B cell (primary cell): ENCODE results near the gene YEATS2. TPM values are rescaled to one million over a fixed set of nuclear protein-coding genes. Genes with fewer than 3 reads are reported as not detected.

ENCODE experiments used
- ATAC-seq: fragments of 200-7000 bp; cut with Tn5 transposase; one replicate; pipeline ENCODE4 v1.10.0; 2021; ENCODE audit warnings: low read depth, mild to moderate bottlenecking, moderate number of reproducible peaks, moderate library complexity
- CTCF ChIA-PET: fragments of 350-600 bp; sonication (Branson Sonifier 250); formaldehyde crosslinking; loops from one replicate; lab custom pipeline; 2021; ENCODE audit warnings: antibody characterized with exemption, inconsistent platforms; lab: Charles Lee
- POLR2A ChIA-PET: fragments of 350-600 bp; sonication (Branson Sonifier 250); formaldehyde crosslinking; loops from one replicate; lab custom pipeline; 2021; ENCODE audit warnings: antibody characterized with exemption; lab: Charles Lee
- DNase-seq: peaks from one replicate; pipeline ENCODE4 v3.0.0; 2013
- H2AFZ ChIP-seq: 2 replicates; pipeline ENCODE4 v1.6.1; 2012; ENCODE audit warnings: mild to moderate bottlenecking, low read depth, low read length; ENCODE audit not compliant: insufficient read depth, poor library complexity, severe bottlenecking
- H3K27ac ChIP-seq, 2 donors: 1 replicate in 1 of 2; 2 replicates in 1 of 2; pipeline ENCODE4 v1.5.1; 2012 to 2013; ENCODE audit warnings: low read length in 2 of 2, mild to moderate bottlenecking in 2 of 2, moderate library complexity in 1 of 2
- H3K27me3 ChIP-seq, 4 experiments: fragments of 200-600 bp in 1 of 4; sonication (generic) in 1 of 4; replicated peaks in 1 of 4; 1 replicate in 2 of 4; 2 replicates in 2 of 4; pipeline versions ENCODE4 v1.6.1 to v1.7.0; 2013 to 2016; ENCODE audit warnings: low read length in 3 of 4, mild to moderate bottlenecking in 2 of 4, mixed read lengths in 1 of 4, moderate library complexity in 1 of 4; ENCODE audit not compliant: insufficient read depth in 4 of 4, control insufficient read depth in 3 of 4; ENCODE audit errors: control extremely low read depth in 1 of 4
- H3K36me3 ChIP-seq, 2 experiments: replicated peaks in 1 of 2; 1 replicate in 1 of 2; 2 replicates in 1 of 2; pipeline versions ENCODE4 v1.6.1 to v1.7.1; 2013; ENCODE audit warnings: low read length in 1 of 2; ENCODE audit not compliant: insufficient read depth in 2 of 2, control insufficient read depth in 1 of 2; ENCODE audit errors: control extremely low read depth in 1 of 2, extremely low read depth in 1 of 2
- H3K4me1 ChIP-seq, 2 donors: fragments of 200-600 bp in 1 of 2; sonication (generic) in 1 of 2; 1 replicate in 1 of 2; 2 replicates in 1 of 2; pipeline versions ENCODE4 v1.5.1 to v1.6.1; 2013 to 2017; ENCODE audit warnings: low read length in 2 of 2; ENCODE audit not compliant: control insufficient read depth in 2 of 2, insufficient read depth in 2 of 2
- H3K4me2 ChIP-seq: replicated peaks from 2 replicates; pipeline ENCODE3; 2012; ENCODE audit warnings: mild to moderate bottlenecking, low read depth, low read length; ENCODE audit not compliant: poor library complexity, severe bottlenecking
- H3K4me3 ChIP-seq, 5 experiments: fragments of 200-600 bp in 1 of 5; sonication (generic) in 1 of 5; 1 replicate in 3 of 5; 2 replicates in 2 of 5; pipeline versions ENCODE4 v1.5.1 to v1.7.0; 2011 to 2016; ENCODE audit warnings: low read length in 4 of 5, mild to moderate bottlenecking in 4 of 5, low read depth in 2 of 5, control low read depth in 1 of 5, moderate library complexity in 1 of 5; ENCODE audit not compliant: insufficient read depth in 1 of 5; ENCODE audit errors: control extremely low read depth in 1 of 5, extremely low read depth in 1 of 5
- H3K79me2 ChIP-seq: fragments of 200-600 bp; sonication (generic); one replicate; pipeline ENCODE4 v1.6.0; 2016; ENCODE audit warnings: low read length; ENCODE audit not compliant: control insufficient read depth, insufficient read depth
- H3K9ac ChIP-seq: fragments of 200-600 bp; sonication (generic); 2 replicates; pipeline ENCODE4 v1.6.1; 2017; ENCODE audit warnings: mild to moderate bottlenecking, low read length, moderate library complexity
- H3K9me3 ChIP-seq, 3 donors: one replicate each; pipeline versions ENCODE4 v1.6.1 to v1.7.1; 2013; ENCODE audit warnings: low read length in 2 of 3; ENCODE audit not compliant: control insufficient read depth in 2 of 3, insufficient read depth in 1 of 3; ENCODE audit errors: control extremely low read depth in 1 of 3
- H4K20me1 ChIP-seq: 2 replicates; pipeline ENCODE4 v1.6.0; 2012; ENCODE audit warnings: mild to moderate bottlenecking, low read length; ENCODE audit not compliant: insufficient read depth, control insufficient read depth, poor library complexity, severe bottlenecking
- H3K27ac Mint-ChIP-seq: one replicate; pipeline ENCODE4 v1.8.0; 2021; ENCODE audit warnings: mixed read lengths
- H3K27me3 Mint-ChIP-seq: one replicate; pipeline ENCODE4 v1.8.0; 2021; ENCODE audit warnings: mixed read lengths
- H3K4me1 Mint-ChIP-seq: one replicate; pipeline ENCODE4 v1.8.0; 2021; ENCODE audit warnings: mixed read lengths
- H3K4me3 Mint-ChIP-seq: one replicate; pipeline ENCODE4 v1.8.0; 2021; ENCODE audit warnings: mixed read lengths
- H3K9me3 Mint-ChIP-seq: one replicate; pipeline ENCODE4 v1.8.0; 2022; ENCODE audit warnings: mixed read lengths; ENCODE audit not compliant: insufficient read depth
- CTCF ChIP-seq: fragments of 200-600 bp; IDR thresholded peaks from one replicate; pipeline ENCODE4 v1.8.0; 2022; ENCODE audit warnings: antibody characterized with exemption, mild to moderate bottlenecking
- EZH2 ChIP-seq: IDR thresholded peaks from 2 replicates; pipeline ENCODE4 v1.6.1; 2012; ENCODE audit warnings: borderline replicate concordance, low read depth, mild to moderate bottlenecking, moderate library complexity, low read length; ENCODE audit not compliant: insufficient read depth, poor library complexity, severe bottlenecking
- WGBS: methylation state at CpG from one replicate; pipeline ENCODE4 v1.1.5; 2013; ENCODE audit warnings: missing lambda C conversion rate; ENCODE audit not compliant: insufficient coverage; 5-methylcytosine and 5-hydroxymethylcytosine counted together
- intact Hi-C: fragments of 100-400 bp; cut with micrococcal nuclease; formaldehyde crosslinking; loops from one replicate; pipeline ENCODE4 v1.10.0; 2022
- polyA plus RNA-seq: library from polyadenylated mRNA; depleted of rRNA; stranded (reverse); fragments of >200 nt; gene quantifications from 2 replicates; pipeline ENCODE4 v1.2.3, GENCODE V29; 2012
- total RNA-seq, 2 donors: library from RNA; stranded (reverse); fragments of 120-200 nt in 1 of 2; gene quantifications; 1 replicate in 1 of 2; 2 replicates in 1 of 2; pipeline versions ENCODE4 v1.2.3 to v1.2.4, GENCODE V29; 2013 to 2022

Gene YEATS2
- total and polyA plus RNA-seq, 2 donors (not counting 1 experiment from before 2014, with no cell fraction given) = 21.8 to 26.7 TPM

- ChIA-PET CTCF (no interaction called here), POLR2A (no interaction called here)
- no peaks in the 10 kb centered on the region for H3K9me3 Mint-ChIP-seq
- peaks cover 1 to 60% of the 10 kb centered on the region in 2 experiments for H3K36me3 ChIP-seq
- no peaks in the 10 kb centered on the region for H3K4me1 ChIP-seq
- H3K27me3 Mint-ChIP-seq = no peaks in the 10 kb centered on the region
- no peak overlapping the region for H3K27ac ChIP-seq
- no peaks in the 10 kb centered on the region for H3K9me3 ChIP-seq
- DNase-seq (no peak), ATAC-seq (no peak)
- 94% methylated on average over 3 of the region's 5 CpGs for WGBS
- H3K4me2 ChIP-seq = no peak overlapping the region
- H4K20me1 ChIP-seq = no peaks in the 10 kb centered on the region
- H3K4me3 Mint-ChIP-seq = no peak overlapping the region
- H3K27me3 ChIP-seq = no peaks in the 10 kb centered on the region
- H3K79me2 ChIP-seq = no peaks in the 10 kb centered on the region
- H3K9ac ChIP-seq = no peak overlapping the region
- TF ChIP-seq EZH2 = no peak
- no peak for TF ChIP-seq CTCF
- intact Hi-C loops = no loop called here
- no peaks in the 10 kb centered on the region for H3K4me1 Mint-ChIP-seq
- H3K4me3 ChIP-seq = no peak overlapping the region
- no peak overlapping the region for H3K27ac Mint-ChIP-seq
- no peak overlapping the region for H2AFZ ChIP-seq
Observed at GRCh38 chr3:183801601-183802000, 104.0 kb downstream of the YEATS2 start.

- no peak for TF ChIP-seq EZH2
- TF ChIP-seq CTCF = no peak
- no peaks in the 10 kb centered on the region for H3K79me2 ChIP-seq
- no peaks in the 10 kb centered on the region for H4K20me1 ChIP-seq
- no peak overlapping the region for H3K4me2 ChIP-seq
- CTCF ChIA-PET = no interaction called here
- H3K27ac ChIP-seq = no peak overlapping the region
- no peak overlapping the region for H3K4me3 ChIP-seq
- Mint-ChIP-seq H3K27me3 (no peaks in the 10 kb centered on the region), H3K9me3 (no peaks in the 10 kb centered on the region), H3K4me1 (no peaks in the 10 kb centered on the region), H3K4me3 (no peak overlapping the region), H3K27ac (no peak overlapping the region)
- POLR2A ChIA-PET = no interaction called here
- ATAC-seq (no peak), DNase-seq (no peak)
- H3K4me1 ChIP-seq = no peaks in the 10 kb centered on the region
- no peak overlapping the region for H3K9ac ChIP-seq
- 98% methylated on average over 6 of the region's 6 CpGs for WGBS
- H3K36me3 ChIP-seq = peaks cover 1 to 70% of the 10 kb centered on the region in 2 experiments
- intact Hi-C loops = no loop called here
- H2AFZ ChIP-seq = no peak overlapping the region
- H3K9me3 ChIP-seq = no peaks in the 10 kb centered on the region
- no peaks in the 10 kb centered on the region for H3K27me3 ChIP-seq
Observed at GRCh38 chr3:183802989-183803388, 105.4 kb downstream of the YEATS2 start.
